Measurements from ENCODE around the gene SEPTIN1. TPM values are rescaled to one million over a fixed set of nuclear protein-coding genes. Genes with fewer than 3 reads are reported as not detected.

SEPTIN1 gene
- total and polyA plus RNA-seq, 2 of the 13 experiments (the other 11 are each of a cell fraction or from before 2014, with no cell fraction given), result 0.18 to 0.67 TPM

DNA sequence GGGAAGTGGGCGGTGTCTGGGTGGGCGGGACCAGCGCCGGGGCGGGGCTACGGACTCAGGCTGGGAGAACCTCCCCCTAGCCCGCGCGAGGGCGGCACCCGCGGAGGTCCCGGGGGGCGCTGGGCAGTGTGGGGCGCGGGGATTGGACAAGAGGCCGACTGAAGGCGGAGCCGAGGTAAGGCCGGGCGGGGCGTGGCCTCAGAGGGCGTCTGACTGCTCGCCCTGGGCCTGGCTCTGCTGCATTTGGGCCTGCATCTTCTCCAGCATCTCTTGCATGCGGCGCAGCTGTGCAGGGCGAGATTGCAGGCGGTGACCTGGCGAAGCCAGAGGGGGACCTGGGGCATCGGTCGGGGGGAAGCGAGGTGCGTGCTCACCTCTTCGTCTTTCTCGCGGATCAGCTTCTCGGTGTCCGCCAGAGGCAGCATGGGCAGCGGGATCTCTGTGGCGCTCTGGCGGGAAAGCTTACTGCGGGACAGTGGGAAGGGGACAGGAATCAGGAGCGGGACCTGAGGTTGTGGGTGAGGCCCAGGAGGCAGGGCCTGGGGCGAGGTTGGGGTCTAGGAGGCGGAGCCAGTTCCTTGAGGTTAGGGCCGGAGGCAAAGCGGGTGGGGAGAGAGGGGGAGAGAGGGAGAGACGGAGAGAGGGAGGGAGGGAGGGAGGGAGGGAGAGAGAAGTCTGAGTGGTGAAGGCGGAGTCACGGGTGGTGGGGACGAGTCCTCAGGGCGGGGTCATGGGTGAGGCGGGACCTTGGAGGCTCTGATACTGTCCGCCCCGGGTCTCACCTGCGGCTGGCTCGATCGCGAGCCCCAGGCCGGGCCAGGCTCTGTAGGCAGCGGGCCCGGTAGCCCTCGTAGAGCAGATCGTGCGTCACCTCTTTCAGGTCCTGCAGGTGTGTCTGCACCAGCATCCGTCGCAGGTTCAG is 3.9 kb downstream of the SEPTIN1 start (continued):
- TF ChIP-seq, protein P1, sequence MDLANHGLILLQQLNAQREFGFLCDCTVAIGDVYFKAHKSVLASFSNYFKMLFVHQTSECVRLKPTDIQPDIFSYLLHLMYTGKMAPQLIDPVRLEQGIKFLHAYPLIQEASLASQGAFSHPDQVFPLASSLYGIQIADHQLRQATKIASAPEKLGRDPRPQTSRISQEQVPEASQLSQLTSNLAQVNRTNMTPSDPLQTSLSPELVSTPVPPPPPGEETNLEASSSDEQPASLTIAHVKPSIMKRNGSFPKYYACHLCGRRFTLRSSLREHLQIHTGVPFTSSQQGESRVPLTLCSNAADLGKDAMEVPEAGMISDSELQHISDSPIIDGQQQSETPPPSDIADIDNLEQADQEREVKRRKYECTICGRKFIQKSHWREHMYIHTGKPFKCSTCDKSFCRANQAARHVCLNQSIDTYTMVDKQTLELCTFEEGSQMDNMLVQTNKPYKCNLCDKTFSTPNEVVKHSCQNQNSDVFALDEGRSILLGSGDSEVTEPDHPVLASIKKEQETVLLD (CRISPR knock-in tag; IDR thresholded peaks at IDR 0.05; ENCODE audit: low read depth), result no peak
- no peak; the same call in none of the 2 replicates for TF ChIP-seq ZNF777 (CRISPR knock-in tag; IDR thresholded peaks at IDR 0.05)
- TF ChIP-seq ZNF232 (CRISPR knock-in tag; IDR thresholded peaks at IDR 0.05; ENCODE audit: borderline replicate concordance), result no peak
- peak; percentile 85; the same call in 1 of the 2 replicates for TF ChIP-seq ZNF660 (CRISPR knock-in tag; IDR thresholded peaks at IDR 0.05; ENCODE audit: borderline replicate concordance, low read depth)
- TF ChIP-seq SMC3 (IDR thresholded peaks at IDR 0.05; ENCODE audit: low read length), result no peak
- TF ChIP-seq, protein P2, sequence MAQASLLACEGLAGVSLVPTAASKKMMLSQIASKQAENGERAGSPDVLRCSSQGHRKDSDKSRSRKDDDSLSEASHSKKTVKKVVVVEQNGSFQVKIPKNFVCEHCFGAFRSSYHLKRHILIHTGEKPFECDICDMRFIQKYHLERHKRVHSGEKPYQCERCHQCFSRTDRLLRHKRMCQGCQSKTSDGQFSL (CRISPR knock-in tag; IDR thresholded peaks at IDR 0.05), result no peak; the same call in none of the 2 replicates
- TF ChIP-seq ZNF101 (CRISPR knock-in tag; IDR thresholded peaks at IDR 0.05; ENCODE audit: borderline replicate concordance, low read depth), result peak; percentile 78; the same call in 1 of the 2 replicates
- TF ChIP-seq ZNF775 (CRISPR knock-in tag; IDR thresholded peaks at IDR 0.05; ENCODE audit: borderline replicate concordance), result peak; percentile 81; the same call in 1 of the 2 replicates
- TF ChIP-seq ETV5 (CRISPR knock-in tag; IDR thresholded peaks at IDR 0.05; ENCODE audit: borderline replicate concordance), result no peak
- TF ChIP-seq XRCC5 (optimal IDR thresholded peaks at IDR 0.05; ENCODE audit: low read length), result peak; percentile 79
- TF ChIP-seq, protein P3, sequence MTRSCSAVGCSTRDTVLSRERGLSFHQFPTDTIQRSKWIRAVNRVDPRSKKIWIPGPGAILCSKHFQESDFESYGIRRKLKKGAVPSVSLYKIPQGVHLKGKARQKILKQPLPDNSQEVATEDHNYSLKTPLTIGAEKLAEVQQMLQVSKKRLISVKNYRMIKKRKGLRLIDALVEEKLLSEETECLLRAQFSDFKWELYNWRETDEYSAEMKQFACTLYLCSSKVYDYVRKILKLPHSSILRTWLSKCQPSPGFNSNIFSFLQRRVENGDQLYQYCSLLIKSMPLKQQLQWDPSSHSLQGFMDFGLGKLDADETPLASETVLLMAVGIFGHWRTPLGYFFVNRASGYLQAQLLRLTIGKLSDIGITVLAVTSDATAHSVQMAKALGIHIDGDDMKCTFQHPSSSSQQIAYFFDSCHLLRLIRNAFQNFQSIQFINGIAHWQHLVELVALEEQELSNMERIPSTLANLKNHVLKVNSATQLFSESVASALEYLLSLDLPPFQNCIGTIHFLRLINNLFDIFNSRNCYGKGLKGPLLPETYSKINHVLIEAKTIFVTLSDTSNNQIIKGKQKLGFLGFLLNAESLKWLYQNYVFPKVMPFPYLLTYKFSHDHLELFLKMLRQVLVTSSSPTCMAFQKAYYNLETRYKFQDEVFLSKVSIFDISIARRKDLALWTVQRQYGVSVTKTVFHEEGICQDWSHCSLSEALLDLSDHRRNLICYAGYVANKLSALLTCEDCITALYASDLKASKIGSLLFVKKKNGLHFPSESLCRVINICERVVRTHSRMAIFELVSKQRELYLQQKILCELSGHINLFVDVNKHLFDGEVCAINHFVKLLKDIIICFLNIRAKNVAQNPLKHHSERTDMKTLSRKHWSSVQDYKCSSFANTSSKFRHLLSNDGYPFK (CRISPR knock-in tag; IDR thresholded peaks at IDR 0.05; ENCODE audit: borderline replicate concordance), result peak; percentile 71; the same call in 1 of the 2 replicates
- TF ChIP-seq KLF9 (CRISPR knock-in tag; IDR thresholded peaks at IDR 0.05; ENCODE audit: low read depth), result 0 out of 2 replicates have a peak, but pooled peaks have one; percentile 79
- TF ChIP-seq NRL (CRISPR knock-in tag; IDR thresholded peaks at IDR 0.05; ENCODE audit: borderline replicate concordance), result peak; percentile 78
- TF ChIP-seq, protein P4, sequence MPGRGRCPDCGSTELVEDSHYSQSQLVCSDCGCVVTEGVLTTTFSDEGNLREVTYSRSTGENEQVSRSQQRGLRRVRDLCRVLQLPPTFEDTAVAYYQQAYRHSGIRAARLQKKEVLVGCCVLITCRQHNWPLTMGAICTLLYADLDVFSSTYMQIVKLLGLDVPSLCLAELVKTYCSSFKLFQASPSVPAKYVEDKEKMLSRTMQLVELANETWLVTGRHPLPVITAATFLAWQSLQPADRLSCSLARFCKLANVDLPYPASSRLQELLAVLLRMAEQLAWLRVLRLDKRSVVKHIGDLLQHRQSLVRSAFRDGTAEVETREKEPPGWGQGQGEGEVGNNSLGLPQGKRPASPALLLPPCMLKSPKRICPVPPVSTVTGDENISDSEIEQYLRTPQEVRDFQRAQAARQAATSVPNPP (CRISPR knock-in tag; IDR thresholded peaks at IDR 0.05), result no peak
- peak; percentile 58; the same call in 1 of the 2 replicates for TF ChIP-seq JUN (CRISPR knock-in tag; IDR thresholded peaks at IDR 0.05)
- TF ChIP-seq KDM5A (IDR thresholded peaks at IDR 0.05; ENCODE audit: borderline replicate concordance, low read length), result peak; percentile 32; the same call in 1 of the 2 replicates
- TF ChIP-seq, protein P5, sequence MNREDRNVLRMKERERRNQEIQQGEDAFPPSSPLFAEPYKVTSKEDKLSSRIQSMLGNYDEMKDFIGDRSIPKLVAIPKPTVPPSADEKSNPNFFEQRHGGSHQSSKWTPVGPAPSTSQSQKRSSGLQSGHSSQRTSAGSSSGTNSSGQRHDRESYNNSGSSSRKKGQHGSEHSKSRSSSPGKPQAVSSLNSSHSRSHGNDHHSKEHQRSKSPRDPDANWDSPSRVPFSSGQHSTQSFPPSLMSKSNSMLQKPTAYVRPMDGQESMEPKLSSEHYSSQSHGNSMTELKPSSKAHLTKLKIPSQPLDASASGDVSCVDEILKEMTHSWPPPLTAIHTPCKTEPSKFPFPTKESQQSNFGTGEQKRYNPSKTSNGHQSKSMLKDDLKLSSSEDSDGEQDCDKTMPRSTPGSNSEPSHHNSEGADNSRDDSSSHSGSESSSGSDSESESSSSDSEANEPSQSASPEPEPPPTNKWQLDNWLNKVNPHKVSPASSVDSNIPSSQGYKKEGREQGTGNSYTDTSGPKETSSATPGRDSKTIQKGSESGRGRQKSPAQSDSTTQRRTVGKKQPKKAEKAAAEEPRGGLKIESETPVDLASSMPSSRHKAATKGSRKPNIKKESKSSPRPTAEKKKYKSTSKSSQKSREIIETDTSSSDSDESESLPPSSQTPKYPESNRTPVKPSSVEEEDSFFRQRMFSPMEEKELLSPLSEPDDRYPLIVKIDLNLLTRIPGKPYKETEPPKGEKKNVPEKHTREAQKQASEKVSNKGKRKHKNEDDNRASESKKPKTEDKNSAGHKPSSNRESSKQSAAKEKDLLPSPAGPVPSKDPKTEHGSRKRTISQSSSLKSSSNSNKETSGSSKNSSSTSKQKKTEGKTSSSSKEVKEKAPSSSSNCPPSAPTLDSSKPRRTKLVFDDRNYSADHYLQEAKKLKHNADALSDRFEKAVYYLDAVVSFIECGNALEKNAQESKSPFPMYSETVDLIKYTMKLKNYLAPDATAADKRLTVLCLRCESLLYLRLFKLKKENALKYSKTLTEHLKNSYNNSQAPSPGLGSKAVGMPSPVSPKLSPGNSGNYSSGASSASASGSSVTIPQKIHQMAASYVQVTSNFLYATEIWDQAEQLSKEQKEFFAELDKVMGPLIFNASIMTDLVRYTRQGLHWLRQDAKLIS (CRISPR knock-in tag; IDR thresholded peaks at IDR 0.05), result no peak
